Breast epithelium (tissue), 4 donors: Measurements from ENCODE around the gene SPOCK3. TPM values are rescaled to one million over a fixed set of nuclear protein-coding genes. Genes with fewer than 3 reads are reported as not detected.
"Not testable (repeated sequence)": the region's sequence is repeated elsewhere in the genome, so short reads cannot be mapped to it uniquely, and the experiment has no call there.

Source experiments
- DNase-seq, 2 donors: peaks; one replicate each; pipeline ENCODE4 v3.0.0-alpha.2; 2019; ENCODE audit warnings: low spot score in 2 of 2
- H3K27ac ChIP-seq, 2 donors: fragments of 200-600 bp; sonication (generic) in 1 of 2; one replicate each; pipeline ENCODE4 v1.5.1; 2016 to 2019; ENCODE audit warnings: mild to moderate bottlenecking in 1 of 2
- H3K27me3 ChIP-seq, 2 donors: fragments of 200-600 bp; sonication (generic) in 1 of 2; one replicate each; pipeline versions ENCODE4 v1.5.1 to v1.6.0; 2017 to 2019; ENCODE audit warnings: control low read depth in 1 of 2, mild to moderate bottlenecking in 1 of 2
- H3K36me3 ChIP-seq: fragments of 200-600 bp; one replicate; pipeline ENCODE4 v1.5.1; 2019
- H3K4me1 ChIP-seq, 2 donors: fragments of 200-600 bp; sonication (generic); one replicate each; pipeline ENCODE4 v1.5.1; 2016 to 2019; ENCODE audit warnings: control low read depth in 1 of 2
- H3K4me3 ChIP-seq, 3 donors: fragments of 200-600 bp; sonication (generic); 1 replicate in 2 of 3; 2 replicates in 1 of 3; pipeline ENCODE4 v1.5.1; 2016 to 2019; ENCODE audit warnings: mild to moderate bottlenecking in 3 of 3, moderate library complexity in 2 of 3
- H3K9me3 ChIP-seq, 2 donors: fragments of 200-600 bp; sonication (generic) in 1 of 2; one replicate each; pipeline ENCODE4 v1.5.1; 2016 to 2019; ENCODE audit warnings: control low read depth in 1 of 2
- CTCF ChIP-seq, 3 donors: fragments of 450-650 bp; IDR thresholded peaks; one replicate each; pipeline ENCODE4 v1.5.1; 2016 to 2017; ENCODE audit warnings: antibody characterized with exemption in 3 of 3, mild to moderate bottlenecking in 3 of 3, moderate library complexity in 3 of 3
- POLR2A ChIP-seq: fragments of 450-650 bp; IDR thresholded peaks from one replicate; pipeline ENCODE4 v1.6.1; 2016; ENCODE audit warnings: antibody characterized with exemption, mild to moderate bottlenecking, moderate library complexity
- POLR2AphosphoS5 ChIP-seq, 3 donors: sonication (generic); formaldehyde crosslinking; IDR thresholded peaks; one replicate each; pipeline ENCODE4 v1.6.1; 2017; ENCODE audit warnings: antibody characterized with exemption in 3 of 3
- intact Hi-C: fragments of 100-400 bp; cut with DNase I; formaldehyde crosslinking; loops from one replicate; pipeline ENCODE4 v1.15.1; 2023; ENCODE audit warnings: low total_unique reads
- total RNA-seq, 3 donors: library from RNA; depleted of rRNA; stranded (reverse); fragments of >200 nt; gene quantifications; one replicate each; pipeline ENCODE4 v1.1.0, GENCODE V29; 2016

SPOCK3 gene
- total RNA-seq, result 1 to 10 TPM in 1 of 3 donors, not detected in 2; 2.8 TPM

GRCh38 chr4:167234316-167234881 lies at the start of gene SPOCK3:
SPOCK3 (minus strand) TSS chr4:167234494.
- H3K27me3 ChIP-seq, result peaks cover 0 to 40% of the 10 kb centered on the region in 2 donors
- peak; percentile 19 to 52 for DNase-seq
- H3K4me1 ChIP-seq, result peaks cover 0 to 3% of the 10 kb centered on the region in 2 donors
- no peaks in the 10 kb centered on the region for H3K9me3 ChIP-seq
- TF ChIP-seq POLR2AphosphoS5 (IDR thresholded peaks at IDR 0.05), result no peak
- no peak for TF ChIP-seq CTCF (IDR thresholded peaks at IDR 0.05)
- TF ChIP-seq POLR2A, result no peak
- H3K36me3 ChIP-seq, result no peaks in the 10 kb centered on the region
- peak within 1 kb of the TSS; percentile 25 to 66 (median 49) for H3K4me3 ChIP-seq
- intact Hi-C loops, result no loop called here
- H3K27ac ChIP-seq, result no peak within 1 kb of the TSS

GRCh38 chr4:167282171-167282864 lies 48.0 kb upstream of the SPOCK3 start:
- Histone ChIP-seq H3K36me3 (no peaks in the 10 kb centered on the region), H3K27ac (no peak overlapping the region), H3K4me1 (no peaks in the 10 kb centered on the region), H3K27me3 (no peaks in the 10 kb centered on the region), H3K9me3 (peaks cover 0 to 15% of the 10 kb centered on the region in 2 donors), H3K4me3 (no peak overlapping the region)
- no peak for DNase-seq
- intact Hi-C loops, result no loop called here
- TF ChIP-seq CTCF (IDR thresholded peaks at IDR 0.05), result no peak
- TF ChIP-seq POLR2A, result no peak
- no peak for TF ChIP-seq POLR2AphosphoS5 (IDR thresholded peaks at IDR 0.05)

GRCh38 chr4:167281545-167281944 lies 47.3 kb upstream of the SPOCK3 start:
- H3K4me1 ChIP-seq, intact Hi-C loops, H3K27ac ChIP-seq, DNase-seq, H3K27me3 ChIP-seq, H3K4me3 ChIP-seq, H3K36me3 ChIP-seq: not testable (repeated sequence)
- peaks cover 0 to 15% of the 10 kb centered on the region in 2 donors for H3K9me3 ChIP-seq

GRCh38 chr4:167274351-167274750 lies 40.1 kb upstream of the SPOCK3 start:
- intact Hi-C loops, result no loop called here
- Histone ChIP-seq H3K4me1 (no peaks in the 10 kb centered on the region), H3K27me3 (no peaks in the 10 kb centered on the region), H3K36me3 (no peaks in the 10 kb centered on the region), H3K9me3 (no peaks in the 10 kb centered on the region), H3K27ac (no peak overlapping the region), H3K4me3 (no peak overlapping the region)
- TF ChIP-seq POLR2AphosphoS5 (IDR thresholded peaks at IDR 0.05) (no peak), CTCF (IDR thresholded peaks at IDR 0.05) (no peak), POLR2A (no peak)
- DNase-seq, result no peak

GRCh38 chr4:167265231-167265630 lies 30.9 kb upstream of the SPOCK3 start:
- Histone ChIP-seq H3K27me3 (no peaks in the 10 kb centered on the region), H3K36me3 (no peaks in the 10 kb centered on the region), H3K4me3 (no peak overlapping the region), H3K9me3 (no peaks in the 10 kb centered on the region), H3K4me1 (no peaks in the 10 kb centered on the region), H3K27ac (no peak overlapping the region)
- intact Hi-C loops, result no loop called here
- no peak for DNase-seq
- no peak for TF ChIP-seq POLR2AphosphoS5 (IDR thresholded peaks at IDR 0.05)
- no peak for TF ChIP-seq CTCF (IDR thresholded peaks at IDR 0.05)
- TF ChIP-seq POLR2A, result no peak
